ENCODE results near the gene CRACR2B.

CRACR2B gene

DNA sequence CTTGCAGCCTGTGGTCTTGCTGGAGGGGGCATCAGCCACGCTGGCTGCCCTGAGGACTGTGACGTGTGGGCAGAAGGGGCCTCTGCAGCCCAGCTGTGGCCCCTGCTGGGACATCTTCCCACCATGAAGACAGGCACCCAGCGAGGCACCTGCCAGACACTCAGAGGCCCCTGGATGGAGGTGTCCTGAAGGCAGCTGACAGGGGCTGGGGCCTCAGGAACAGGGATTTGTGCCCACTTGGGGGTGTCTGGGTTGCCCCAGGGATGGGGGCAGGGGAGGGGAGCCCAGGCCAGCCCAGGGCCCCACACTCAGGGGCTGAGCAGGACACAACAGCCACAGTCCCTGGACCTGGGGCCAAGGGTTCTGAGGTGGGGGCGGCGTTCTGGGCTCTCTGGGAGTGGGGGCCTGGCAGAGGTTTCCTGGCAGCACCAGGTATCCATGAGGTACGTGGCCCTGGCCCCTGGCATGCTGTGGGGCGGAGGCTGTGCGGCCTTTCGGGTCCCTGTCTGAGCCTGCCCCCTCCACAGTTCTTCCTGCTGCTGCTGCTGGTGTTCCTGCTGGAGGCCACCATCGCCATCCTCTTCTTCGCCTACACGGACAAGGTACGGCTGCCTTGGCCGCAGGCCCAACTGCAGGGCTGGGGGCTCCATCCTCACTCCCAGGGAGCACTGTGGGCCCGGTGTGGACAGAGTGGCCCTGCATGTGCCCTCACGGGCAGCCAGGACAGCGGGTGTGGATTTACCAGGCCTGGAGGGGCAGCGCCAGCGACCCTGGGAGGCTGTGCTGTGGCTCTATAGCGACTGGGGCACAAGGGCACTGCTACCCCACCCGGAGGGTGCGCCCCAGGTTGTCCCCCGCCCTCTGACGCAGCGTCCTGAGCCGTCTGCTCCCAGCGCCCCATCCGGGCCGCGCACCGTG lies 36.5 kb downstream of the CRACR2B start:
- Mint-ChIP-seq H3K9me3 (no peaks in the 10 kb centered on the region), H3K36me3 (ENCODE audit: low read depth) (no peaks in the 10 kb centered on the region), H3K4me1 (peaks cover 32% of the 10 kb centered on the region), H3K27me3 (ENCODE audit: low read depth, poor library complexity) (no peaks in the 10 kb centered on the region), H3K4me3 (no peak overlapping the region), H3K27ac (no peak overlapping the region)
- TF ChIP-seq, protein P1, sequence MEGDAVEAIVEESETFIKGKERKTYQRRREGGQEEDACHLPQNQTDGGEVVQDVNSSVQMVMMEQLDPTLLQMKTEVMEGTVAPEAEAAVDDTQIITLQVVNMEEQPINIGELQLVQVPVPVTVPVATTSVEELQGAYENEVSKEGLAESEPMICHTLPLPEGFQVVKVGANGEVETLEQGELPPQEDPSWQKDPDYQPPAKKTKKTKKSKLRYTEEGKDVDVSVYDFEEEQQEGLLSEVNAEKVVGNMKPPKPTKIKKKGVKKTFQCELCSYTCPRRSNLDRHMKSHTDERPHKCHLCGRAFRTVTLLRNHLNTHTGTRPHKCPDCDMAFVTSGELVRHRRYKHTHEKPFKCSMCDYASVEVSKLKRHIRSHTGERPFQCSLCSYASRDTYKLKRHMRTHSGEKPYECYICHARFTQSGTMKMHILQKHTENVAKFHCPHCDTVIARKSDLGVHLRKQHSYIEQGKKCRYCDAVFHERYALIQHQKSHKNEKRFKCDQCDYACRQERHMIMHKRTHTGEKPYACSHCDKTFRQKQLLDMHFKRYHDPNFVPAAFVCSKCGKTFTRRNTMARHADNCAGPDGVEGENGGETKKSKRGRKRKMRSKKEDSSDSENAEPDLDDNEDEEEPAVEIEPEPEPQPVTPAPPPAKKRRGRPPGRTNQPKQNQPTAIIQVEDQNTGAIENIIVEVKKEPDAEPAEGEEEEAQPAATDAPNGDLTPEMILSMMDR (IDR thresholded peaks at IDR 0.05) = no peak
- no peak for DNase-seq

DNA sequence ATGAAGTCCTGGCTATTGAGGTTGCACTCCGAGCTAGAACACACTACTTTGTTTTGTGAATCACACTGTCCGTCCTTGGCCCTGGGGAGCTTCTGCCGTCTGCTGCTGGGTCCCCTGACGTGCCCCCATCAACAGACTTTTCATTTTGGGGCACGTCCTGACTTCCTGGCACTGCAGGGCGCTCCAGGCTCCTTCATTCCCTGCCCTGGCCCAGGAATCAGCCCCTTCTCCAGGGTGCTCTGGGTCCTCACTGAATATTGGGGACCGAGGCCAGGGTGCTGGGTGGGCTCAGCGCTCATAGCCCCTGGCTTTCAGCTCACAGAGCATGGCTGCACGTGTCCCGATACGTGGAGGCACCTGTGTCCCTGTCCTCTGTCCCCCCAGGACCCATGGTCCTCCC lies 37.2 kb downstream of the CRACR2B start:
- Mint-ChIP-seq H3K9me3 (no peaks in the 10 kb centered on the region), H3K36me3 (ENCODE audit: low read depth) (no peaks in the 10 kb centered on the region), H3K4me1 (peaks cover 28% of the 10 kb centered on the region), H3K27ac (peak overlapping the region; percentile 77), H3K4me3 (no peak overlapping the region), H3K27me3 (ENCODE audit: low read depth, poor library complexity) (no peaks in the 10 kb centered on the region)
- no peak for DNase-seq
- TF ChIP-seq, protein P1 (IDR thresholded peaks at IDR 0.05) = no peak

DNA sequence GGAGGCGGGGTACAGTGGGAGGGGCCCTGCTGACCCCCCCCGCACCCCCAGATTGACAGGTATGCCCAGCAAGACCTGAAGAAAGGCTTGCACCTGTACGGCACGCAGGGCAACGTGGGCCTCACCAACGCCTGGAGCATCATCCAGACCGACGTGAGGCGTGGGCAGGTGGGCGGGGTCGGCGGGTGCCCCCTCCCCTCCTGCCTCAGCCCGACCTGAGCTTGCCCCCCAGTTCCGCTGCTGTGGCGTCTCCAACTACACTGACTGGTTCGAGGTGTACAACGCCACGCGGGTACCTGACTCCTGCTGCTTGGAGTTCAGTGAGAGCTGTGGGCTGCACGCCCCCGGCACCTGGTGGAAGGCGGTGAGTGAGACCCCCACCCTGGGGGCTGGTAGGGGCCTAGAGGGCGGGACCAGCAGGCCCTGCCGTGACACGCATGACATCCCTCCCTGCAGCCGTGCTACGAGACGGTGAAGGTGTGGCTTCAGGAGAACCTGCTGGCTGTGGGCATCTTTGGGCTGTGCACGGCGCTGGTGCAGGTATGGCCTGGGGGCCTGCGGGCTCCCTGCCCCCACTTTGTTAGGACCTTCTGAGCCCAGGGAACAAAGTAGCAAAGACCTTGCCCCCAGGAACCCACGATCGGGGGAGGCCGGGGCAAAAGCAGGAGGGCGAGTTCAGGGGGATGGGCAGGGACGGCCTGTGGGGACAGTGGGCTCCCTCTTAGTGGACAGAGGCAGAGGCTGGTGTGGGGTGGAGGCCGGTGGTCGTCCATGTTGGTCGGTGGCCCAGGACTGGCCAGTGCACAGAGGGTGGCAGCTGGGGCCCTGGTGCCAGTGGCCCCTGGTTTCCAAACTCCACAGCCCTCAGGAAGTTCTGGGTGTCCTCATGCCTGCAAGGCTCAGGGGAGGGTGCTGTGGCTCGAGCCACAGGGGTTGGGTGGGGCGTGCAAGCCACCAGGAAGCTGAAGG lies 38.0 kb downstream of the CRACR2B start:
- no peaks in the 10 kb centered on the region for H3K36me3 Mint-ChIP-seq (ENCODE audit: low read depth)
- DNase-seq = no peak
- H3K9me3 Mint-ChIP-seq = no peaks in the 10 kb centered on the region
- H3K27ac Mint-ChIP-seq = no peak overlapping the region
- no peak overlapping the region for H3K4me3 Mint-ChIP-seq
- TF ChIP-seq, protein P1 (IDR thresholded peaks at IDR 0.05) = no peak
- peaks cover 30% of the 10 kb centered on the region for H3K4me1 Mint-ChIP-seq
- no peaks in the 10 kb centered on the region for H3K27me3 Mint-ChIP-seq (ENCODE audit: low read depth, poor library complexity)

DNA sequence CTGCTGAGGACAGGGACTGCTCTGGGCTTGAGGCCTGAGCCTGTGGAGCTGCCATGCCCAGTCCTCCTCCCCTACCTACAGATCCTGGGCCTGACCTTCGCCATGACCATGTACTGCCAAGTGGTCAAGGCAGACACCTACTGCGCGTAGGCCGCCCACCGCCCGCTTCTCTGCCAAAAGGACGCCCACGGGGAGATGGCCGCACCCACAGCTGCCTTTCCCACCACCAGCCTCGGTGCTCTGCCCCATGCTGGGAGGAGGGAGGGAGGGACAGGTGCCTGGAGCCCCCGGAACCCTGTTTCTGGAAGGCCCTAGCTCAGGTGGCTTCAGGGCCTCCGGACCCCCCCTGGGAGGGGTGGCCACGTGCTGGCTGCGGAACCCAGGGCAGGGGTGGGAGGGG lies 38.8 kb downstream of the CRACR2B start:
- Mint-ChIP-seq H3K4me3 (no peak overlapping the region), H3K27ac (no peak overlapping the region), H3K9me3 (no peaks in the 10 kb centered on the region), H3K36me3 (ENCODE audit: low read depth) (no peaks in the 10 kb centered on the region), H3K27me3 (ENCODE audit: low read depth, poor library complexity) (no peaks in the 10 kb centered on the region), H3K4me1 (peaks cover 30% of the 10 kb centered on the region)
- TF ChIP-seq, protein P1 (IDR thresholded peaks at IDR 0.05) = no peak
- no peak for DNase-seq

DNA sequence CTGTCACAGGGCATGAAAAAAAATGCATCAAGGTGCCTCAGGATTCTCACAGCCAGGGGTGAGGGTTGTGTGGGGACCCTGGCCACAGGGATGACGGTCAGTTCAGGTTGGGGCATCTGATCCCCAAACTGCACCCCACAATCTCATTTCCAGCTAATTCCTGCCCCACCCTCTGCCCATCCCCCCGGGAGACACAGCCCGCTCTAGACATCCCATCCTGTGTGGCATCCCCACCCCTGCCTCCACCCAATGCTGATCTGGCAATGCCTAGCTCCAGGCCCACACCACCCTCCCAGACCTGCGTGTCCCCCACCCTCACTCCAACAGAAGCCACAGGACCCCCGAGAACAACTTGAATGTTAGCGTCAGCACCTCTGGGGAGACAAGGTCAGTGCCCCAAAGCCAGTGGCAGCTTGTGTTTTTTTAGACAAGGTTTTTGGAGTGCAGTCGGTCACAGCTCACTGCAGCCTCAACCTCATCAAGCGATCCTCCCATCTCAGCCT lies 40.2 kb downstream of the CRACR2B start:
- Mint-ChIP-seq H3K9me3 (no peaks in the 10 kb centered on the region), H3K36me3 (ENCODE audit: low read depth) (no peaks in the 10 kb centered on the region), H3K4me3 (no peak overlapping the region), H3K4me1 (peaks cover 17% of the 10 kb centered on the region), H3K27me3 (ENCODE audit: low read depth, poor library complexity) (no peaks in the 10 kb centered on the region), H3K27ac (peak overlapping the region; percentile 36)
- no peak for DNase-seq
- TF ChIP-seq, protein P1 (IDR thresholded peaks at IDR 0.05) = no peak
